WTC11 (cell line): ENCODE data around the gene EBI3.

Source experiments
- ATF6 ChIP-seq: sonication (generic); formaldehyde crosslinking; IDR thresholded peaks from 2 replicates; pipeline ENCODE4 v1.8.1; 2023; ENCODE audit warnings: mild to moderate bottlenecking, missing genetic modification reagents
- CBFB ChIP-seq: sonication (generic); formaldehyde crosslinking; IDR thresholded peaks from 2 replicates; pipeline ENCODE4 v1.8.1; 2022; ENCODE audit warnings: mild to moderate bottlenecking, low read depth, missing genetic modification reagents
- CTCF ChIP-seq: fragments of 200-600 bp; IDR thresholded peaks from 2 replicates; pipeline ENCODE4 v1.8.0; 2022; ENCODE audit warnings: antibody characterized with exemption
- ELF4 ChIP-seq: sonication (generic); formaldehyde crosslinking; IDR thresholded peaks from 2 replicates; pipeline ENCODE4 v1.8.1; 2022; ENCODE audit warnings: low read depth, mild to moderate bottlenecking, moderate library complexity, missing genetic modification reagents
- FOXJ3 ChIP-seq: sonication (generic); formaldehyde crosslinking; IDR thresholded peaks from 2 replicates; pipeline ENCODE4 v1.9.0; 2021; ENCODE audit warnings: missing genetic modification reagents, mild to moderate bottlenecking, borderline replicate concordance
- NR3C1 ChIP-seq: sonication (generic); formaldehyde crosslinking; conservative IDR thresholded peaks from 2 replicates; pipeline ENCODE4 v1.8.1; 2023; ENCODE audit warnings: low read depth, mild to moderate bottlenecking, missing genetic modification reagents
- RELA ChIP-seq: sonication (generic); formaldehyde crosslinking; IDR thresholded peaks from 2 replicates; pipeline ENCODE4 v1.8.1; 2022; ENCODE audit warnings: missing genetic modification reagents, mild to moderate bottlenecking, borderline replicate concordance
- TP53 ChIP-seq: sonication (generic); formaldehyde crosslinking; IDR thresholded peaks from 2 replicates; pipeline ENCODE4 v1.8.1; 2023; ENCODE audit warnings: mild to moderate bottlenecking, missing genetic modification reagents
- TF ChIP-seq, protein P1 (sequence below): sonication (generic); formaldehyde crosslinking; IDR thresholded peaks from 2 replicates; pipeline ENCODE4 v1.8.0; 2022; ENCODE audit warnings: mild to moderate bottlenecking, missing genetic modification reagents
- TF ChIP-seq, protein P2 (sequence below): sonication (generic); formaldehyde crosslinking; conservative IDR thresholded peaks from 2 replicates; pipeline ENCODE4 v1.8.1; 2022; ENCODE audit warnings: mild to moderate bottlenecking, missing genetic modification reagents

DNA sequence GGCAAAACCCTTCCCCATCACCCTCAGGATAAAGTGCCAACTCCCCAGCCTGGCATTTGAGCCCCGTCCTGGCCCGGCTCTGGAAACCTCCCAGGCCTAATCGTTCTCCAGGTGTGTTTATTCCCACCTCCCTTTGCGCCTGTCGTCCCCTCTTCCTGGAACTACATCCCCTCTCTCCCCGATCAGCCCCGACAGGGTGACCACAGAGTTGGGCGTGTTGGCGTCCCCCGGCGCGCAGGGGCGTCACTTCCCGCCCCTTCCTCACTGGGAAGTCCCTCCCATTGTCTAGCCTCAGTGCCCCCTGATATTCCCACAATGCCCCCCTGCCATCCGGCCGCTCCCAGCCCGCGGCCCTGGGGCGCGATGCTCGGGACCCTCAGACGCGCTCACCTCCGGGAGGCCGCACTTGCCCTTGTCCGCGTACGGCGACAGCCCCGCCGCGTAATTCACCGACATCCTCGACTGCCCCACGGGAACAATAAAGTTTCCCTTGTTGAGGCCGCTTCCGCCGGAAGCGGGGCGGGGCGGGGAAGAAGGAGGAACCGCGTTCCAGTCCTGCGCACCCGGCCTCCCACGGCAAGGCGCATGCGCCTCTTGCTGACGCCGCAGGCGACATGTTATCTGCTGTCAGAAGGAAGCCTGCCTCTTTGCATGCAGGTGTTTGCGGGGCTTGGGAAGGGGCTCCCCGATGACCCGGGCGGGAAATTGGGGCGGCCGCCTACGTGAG lies 47.1 kb upstream of the EBI3 start, which contains the start of the genes ANKRD24 and SIRT6:
- TF ChIP-seq NR3C1: no peak
- TF ChIP-seq, protein P1, sequence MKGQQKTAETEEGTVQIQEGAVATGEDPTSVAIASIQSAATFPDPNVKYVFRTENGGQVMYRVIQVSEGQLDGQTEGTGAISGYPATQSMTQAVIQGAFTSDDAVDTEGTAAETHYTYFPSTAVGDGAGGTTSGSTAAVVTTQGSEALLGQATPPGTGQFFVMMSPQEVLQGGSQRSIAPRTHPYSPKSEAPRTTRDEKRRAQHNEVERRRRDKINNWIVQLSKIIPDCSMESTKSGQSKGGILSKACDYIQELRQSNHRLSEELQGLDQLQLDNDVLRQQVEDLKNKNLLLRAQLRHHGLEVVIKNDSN (CRISPR knock-in tag): peak; percentile 36; the same call in 1 of the 2 replicates
- TF ChIP-seq CTCF: no peak
- TF ChIP-seq FOXJ3 (CRISPR knock-in tag): no peak
- TF ChIP-seq ELF4 (CRISPR knock-in tag): no peak
- TF ChIP-seq, protein P2, sequence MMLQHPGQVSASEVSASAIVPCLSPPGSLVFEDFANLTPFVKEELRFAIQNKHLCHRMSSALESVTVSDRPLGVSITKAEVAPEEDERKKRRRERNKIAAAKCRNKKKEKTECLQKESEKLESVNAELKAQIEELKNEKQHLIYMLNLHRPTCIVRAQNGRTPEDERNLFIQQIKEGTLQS (CRISPR knock-in tag): no peak
- no peak for TF ChIP-seq ATF6 (CRISPR knock-in tag)
- TF ChIP-seq RELA (CRISPR knock-in tag): 0 out of 2 replicates have a peak, but pooled peaks have one; percentile 54
- TF ChIP-seq CBFB (CRISPR knock-in tag): no peak
- no peak for TF ChIP-seq TP53 (CRISPR knock-in tag)
